ENCODE measurements around the gene ZKSCAN4.

Gene ZKSCAN4

GRCh38 chr6:28207510-28208110 lies 44.5 kb downstream of the ZKSCAN4 start:
- no peak for DNase-seq

- no peak for DNase-seq
These were observed 45.0 kb downstream of the ZKSCAN4 start for GRCh38 chr6:28206928-28207509.

- no peak for DNase-seq
These were observed 45.5 kb downstream of the ZKSCAN4 start for GRCh38 chr6:28206527-28206926.

- no peak for DNase-seq
These were observed 46.2 kb downstream of the ZKSCAN4 start for GRCh38 chr6:28205879-28206278.

GRCh38 chr6:28203201-28203600 lies 48.9 kb downstream of the ZKSCAN4 start:
- no peak for DNase-seq

GRCh38 chr6:28200020-28200419 lies 52.0 kb downstream of the ZKSCAN4 start:
- DNase-seq: no peak
